ENCODE measurements around the gene ZFAND3. TPM values are rescaled to one million over a fixed set of nuclear protein-coding genes. Genes with fewer than 3 reads are reported as not detected.

Gene ZFAND3
- polyA plus RNA-seq, 1 donor (not counting 4 experiments of a cell fraction or from before 2014, with no cell fraction given): 19.6 TPM

DNA sequence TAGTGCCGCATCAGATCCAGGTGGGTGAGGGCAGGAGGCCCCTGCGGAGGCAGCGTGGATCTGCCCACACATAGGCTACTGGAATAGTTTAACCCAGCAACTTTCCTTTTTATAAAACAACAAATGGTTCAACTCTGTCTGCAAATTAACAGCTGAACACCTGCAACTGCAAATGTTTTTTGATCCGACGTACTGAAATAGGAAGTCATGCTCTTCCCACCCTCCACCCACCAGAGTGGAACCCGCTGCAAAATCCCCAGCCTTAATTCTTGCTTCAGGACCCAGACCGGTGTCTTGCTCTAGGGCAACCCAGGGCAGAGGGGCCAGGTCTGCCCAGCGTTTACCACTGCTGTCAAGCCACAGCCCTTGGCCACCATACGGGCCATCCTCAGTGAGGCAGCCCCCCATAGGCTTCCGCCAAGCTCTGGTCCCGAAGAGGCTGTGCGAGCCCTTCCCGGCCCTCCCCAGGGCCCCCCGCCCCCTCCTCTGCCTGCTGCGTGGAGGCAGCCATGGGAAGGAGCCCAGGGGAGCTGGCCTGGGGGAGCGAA lies 334.3 kb downstream of the ZFAND3 start:
- DNase-seq (ENCODE audit: low read depth, low spot score): no peak
- Histone ChIP-seq H4K20me1 (ENCODE audit: control insufficient read depth, extremely low read depth, insufficient read depth, low read length) (no peaks in the 10 kb centered on the region), H3K4me3 (ENCODE audit: control insufficient read depth in 2 of 3, extremely low read depth in 1 of 3, insufficient read depth in 2 of 3, low read depth in 1 of 3, low read length in 3 of 3) (no peak overlapping the region), H3K9me1 (ENCODE audit: control insufficient read depth, extremely low read depth, insufficient read depth, low read length) (no peaks in the 10 kb centered on the region), H3K27ac (ENCODE audit: control insufficient read depth, insufficient read depth, low read length) (no peak overlapping the region), H3K79me2 (ENCODE audit: control insufficient read depth, insufficient read depth, low read length) (no peaks in the 10 kb centered on the region), H3K4me1 (ENCODE audit: control insufficient read depth, extremely low read depth, insufficient read depth, low read length) (no peaks in the 10 kb centered on the region), H3K27me3 (ENCODE audit: control insufficient read depth, extremely low read depth, insufficient read depth, low read length) (no peaks in the 10 kb centered on the region), H3K4me2 (ENCODE audit: control insufficient read depth, extremely low read depth, insufficient read depth, low read depth, low read length) (no peak overlapping the region), H3K36me3 (ENCODE audit: control insufficient read depth in 2 of 2, extremely low read depth in 1 of 2, insufficient read depth in 2 of 2, low read length in 2 of 2) (peaks cover 11 to 17% of the 10 kb centered on the region in 2 experiments), H3K9me3 (ENCODE audit: control insufficient read depth, low read depth, low read length) (no peaks in the 10 kb centered on the region), H3K9ac (ENCODE audit: control insufficient read depth, extremely low read depth, insufficient read depth, low read length) (no peak overlapping the region), H2AFZ (ENCODE audit: control insufficient read depth, low read length) (no peak overlapping the region)
- dilution Hi-C loops (cut with MboI; ENCODE audit: extremely low pct_ligation_motif_present, low sequenced_read_pairs): no loop called here
- FAIRE-seq: no peak
- TF ChIP-seq, protein P1, sequence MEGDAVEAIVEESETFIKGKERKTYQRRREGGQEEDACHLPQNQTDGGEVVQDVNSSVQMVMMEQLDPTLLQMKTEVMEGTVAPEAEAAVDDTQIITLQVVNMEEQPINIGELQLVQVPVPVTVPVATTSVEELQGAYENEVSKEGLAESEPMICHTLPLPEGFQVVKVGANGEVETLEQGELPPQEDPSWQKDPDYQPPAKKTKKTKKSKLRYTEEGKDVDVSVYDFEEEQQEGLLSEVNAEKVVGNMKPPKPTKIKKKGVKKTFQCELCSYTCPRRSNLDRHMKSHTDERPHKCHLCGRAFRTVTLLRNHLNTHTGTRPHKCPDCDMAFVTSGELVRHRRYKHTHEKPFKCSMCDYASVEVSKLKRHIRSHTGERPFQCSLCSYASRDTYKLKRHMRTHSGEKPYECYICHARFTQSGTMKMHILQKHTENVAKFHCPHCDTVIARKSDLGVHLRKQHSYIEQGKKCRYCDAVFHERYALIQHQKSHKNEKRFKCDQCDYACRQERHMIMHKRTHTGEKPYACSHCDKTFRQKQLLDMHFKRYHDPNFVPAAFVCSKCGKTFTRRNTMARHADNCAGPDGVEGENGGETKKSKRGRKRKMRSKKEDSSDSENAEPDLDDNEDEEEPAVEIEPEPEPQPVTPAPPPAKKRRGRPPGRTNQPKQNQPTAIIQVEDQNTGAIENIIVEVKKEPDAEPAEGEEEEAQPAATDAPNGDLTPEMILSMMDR (optimal IDR thresholded peaks at IDR 0.05 in 1 of 3, IDR thresholded peaks at IDR 0.05 in 1 of 3, conservative IDR thresholded peaks at IDR 0.05 in 1 of 3; ENCODE audit: extremely low read depth in 1 of 3, insufficient read depth in 2 of 3, low read length in 3 of 3): no peak
- TF ChIP-seq EZH2 (IDR thresholded peaks at IDR 0.05; ENCODE audit: low read length): no peak

DNA sequence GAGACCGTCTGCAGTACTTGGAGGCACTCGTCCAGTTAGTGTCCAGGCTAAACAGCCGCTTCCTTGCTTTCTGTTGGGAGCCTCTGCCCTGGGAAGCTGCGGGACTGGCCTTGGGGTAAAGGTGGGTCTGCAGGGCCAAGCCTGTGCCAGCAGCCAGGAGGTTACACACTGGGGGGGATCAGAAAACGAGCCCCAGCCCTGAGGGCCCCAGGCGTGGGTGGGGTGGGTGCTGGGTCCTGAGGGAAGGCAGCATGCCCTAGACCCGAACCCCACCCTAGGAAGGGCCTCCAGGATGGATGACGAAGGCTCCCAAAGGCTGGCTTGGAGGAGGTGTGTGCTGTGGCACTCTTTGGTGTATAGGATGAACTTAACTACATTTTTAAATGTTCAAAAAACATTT lies 335.2 kb downstream of the ZFAND3 start:
- H3K27me3 ChIP-seq (ENCODE audit: control insufficient read depth, extremely low read depth, insufficient read depth, low read length): no peaks in the 10 kb centered on the region
- FAIRE-seq (no peak), DNase-seq (ENCODE audit: low read depth, low spot score) (no peak)
- no peaks in the 10 kb centered on the region for H3K79me2 ChIP-seq (ENCODE audit: control insufficient read depth, insufficient read depth, low read length)
- H3K4me3 ChIP-seq (ENCODE audit: control insufficient read depth in 2 of 3, extremely low read depth in 1 of 3, insufficient read depth in 2 of 3, low read depth in 1 of 3, low read length in 3 of 3): no peak overlapping the region
- H3K27ac ChIP-seq (ENCODE audit: control insufficient read depth, insufficient read depth, low read length): no peak overlapping the region
- H3K4me2 ChIP-seq (ENCODE audit: control insufficient read depth, extremely low read depth, insufficient read depth, low read depth, low read length): no peak overlapping the region
- H2AFZ ChIP-seq (ENCODE audit: control insufficient read depth, low read length): no peak overlapping the region
- no peaks in the 10 kb centered on the region for H3K9me1 ChIP-seq (ENCODE audit: control insufficient read depth, extremely low read depth, insufficient read depth, low read length)
- H3K4me1 ChIP-seq (ENCODE audit: control insufficient read depth, extremely low read depth, insufficient read depth, low read length): no peaks in the 10 kb centered on the region
- no peaks in the 10 kb centered on the region for H4K20me1 ChIP-seq (ENCODE audit: control insufficient read depth, extremely low read depth, insufficient read depth, low read length)
- TF ChIP-seq, protein P1 (optimal IDR thresholded peaks at IDR 0.05 in 1 of 3, IDR thresholded peaks at IDR 0.05 in 1 of 3, conservative IDR thresholded peaks at IDR 0.05 in 1 of 3; ENCODE audit: extremely low read depth in 1 of 3, insufficient read depth in 2 of 3, low read length in 3 of 3): no peak
- TF ChIP-seq EZH2 (IDR thresholded peaks at IDR 0.05; ENCODE audit: low read length): no peak
- peaks cover 11 to 17% of the 10 kb centered on the region in 2 experiments for H3K36me3 ChIP-seq (ENCODE audit: control insufficient read depth in 2 of 2, extremely low read depth in 1 of 2, insufficient read depth in 2 of 2, low read length in 2 of 2)
- H3K9me3 ChIP-seq (ENCODE audit: control insufficient read depth, low read depth, low read length): no peaks in the 10 kb centered on the region
- dilution Hi-C loops (cut with MboI; ENCODE audit: extremely low pct_ligation_motif_present, low sequenced_read_pairs): no loop called here
- H3K9ac ChIP-seq (ENCODE audit: control insufficient read depth, extremely low read depth, insufficient read depth, low read length): no peak overlapping the region

All from keratinocyte (primary cell).